ENCODE measurements around the gene BHMT2.

DNA sequence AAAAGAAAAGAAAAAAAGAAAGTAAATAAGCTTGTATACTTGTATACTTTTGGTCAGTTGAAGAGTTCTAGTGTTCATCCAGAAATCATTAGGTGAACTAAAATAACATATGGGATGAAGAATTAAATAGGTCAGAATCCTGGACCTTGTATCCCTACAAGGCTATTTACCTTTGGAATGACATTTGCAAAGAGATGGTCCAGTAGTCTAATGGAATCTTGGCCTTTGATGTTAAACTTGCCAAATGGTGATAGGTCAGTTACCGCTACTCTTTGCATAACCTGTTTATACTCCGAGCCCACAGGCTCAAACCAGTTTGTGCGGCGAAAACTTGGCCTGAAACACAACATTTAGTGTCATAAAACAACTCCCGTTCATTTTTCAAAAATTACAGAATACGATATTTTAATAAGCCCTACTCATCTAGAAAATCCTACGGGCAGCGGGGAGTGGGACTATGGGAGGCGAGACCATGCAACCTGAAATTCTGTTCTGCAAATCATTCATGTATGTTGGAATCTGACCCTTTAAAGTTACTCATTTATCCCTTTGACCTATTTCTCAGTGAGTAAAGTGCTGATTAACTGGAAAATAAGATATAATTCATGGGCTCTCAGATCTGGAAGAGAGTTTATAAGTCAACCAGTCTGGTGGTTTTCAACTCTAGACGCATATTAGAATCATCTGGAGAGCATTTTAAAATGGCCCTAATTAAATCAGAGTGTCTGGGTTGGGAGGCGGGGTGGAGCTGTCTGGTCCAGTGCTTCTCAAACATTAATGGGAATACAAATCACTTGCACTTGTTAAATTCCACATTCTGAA, 38.7 kb upstream of the BHMT2 start:
- no peak for TF ChIP-seq EZH2 (IDR thresholded peaks at IDR 0.05; ENCODE audit: insufficient read depth, low read length)
- TF ChIP-seq, protein P1, sequence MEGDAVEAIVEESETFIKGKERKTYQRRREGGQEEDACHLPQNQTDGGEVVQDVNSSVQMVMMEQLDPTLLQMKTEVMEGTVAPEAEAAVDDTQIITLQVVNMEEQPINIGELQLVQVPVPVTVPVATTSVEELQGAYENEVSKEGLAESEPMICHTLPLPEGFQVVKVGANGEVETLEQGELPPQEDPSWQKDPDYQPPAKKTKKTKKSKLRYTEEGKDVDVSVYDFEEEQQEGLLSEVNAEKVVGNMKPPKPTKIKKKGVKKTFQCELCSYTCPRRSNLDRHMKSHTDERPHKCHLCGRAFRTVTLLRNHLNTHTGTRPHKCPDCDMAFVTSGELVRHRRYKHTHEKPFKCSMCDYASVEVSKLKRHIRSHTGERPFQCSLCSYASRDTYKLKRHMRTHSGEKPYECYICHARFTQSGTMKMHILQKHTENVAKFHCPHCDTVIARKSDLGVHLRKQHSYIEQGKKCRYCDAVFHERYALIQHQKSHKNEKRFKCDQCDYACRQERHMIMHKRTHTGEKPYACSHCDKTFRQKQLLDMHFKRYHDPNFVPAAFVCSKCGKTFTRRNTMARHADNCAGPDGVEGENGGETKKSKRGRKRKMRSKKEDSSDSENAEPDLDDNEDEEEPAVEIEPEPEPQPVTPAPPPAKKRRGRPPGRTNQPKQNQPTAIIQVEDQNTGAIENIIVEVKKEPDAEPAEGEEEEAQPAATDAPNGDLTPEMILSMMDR (IDR thresholded peaks at IDR 0.05; ENCODE audit: insufficient read depth, low read depth, low read length): no peak

Data from astrocyte (in vitro differentiated cells and primary cell).